GM21390 (cell line): Measurements from ENCODE around the gene LAMB2.

Source experiments
- ATAC-seq: cut with Tn5 transposase; IDR thresholded peaks from one replicate; pipeline ENCODE4 v1.9.1; 2021; ENCODE audit not compliant: unreplicated experiment

The LAMB2 gene

DNA sequence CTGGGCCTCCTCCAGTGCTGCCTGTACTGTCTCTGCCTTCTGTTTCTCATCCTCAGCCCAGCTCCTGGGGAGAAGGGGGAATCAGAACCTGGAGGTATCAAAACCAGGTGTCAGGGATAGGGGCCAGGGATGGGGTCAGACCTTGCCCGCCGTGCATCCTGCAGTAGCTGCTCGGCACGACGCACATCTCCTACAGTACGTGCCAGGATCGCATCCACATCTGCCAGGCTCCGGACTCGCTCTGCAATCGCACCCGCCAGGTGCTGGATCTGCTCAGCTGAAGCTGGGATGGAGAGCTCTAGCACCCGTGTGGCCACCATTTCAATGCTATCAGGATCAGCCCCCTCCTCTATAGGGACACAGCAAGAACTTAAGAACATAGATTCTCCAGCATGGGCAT, 10.8 kb downstream of the LAMB2 start:
- no peak for ATAC-seq

DNA sequence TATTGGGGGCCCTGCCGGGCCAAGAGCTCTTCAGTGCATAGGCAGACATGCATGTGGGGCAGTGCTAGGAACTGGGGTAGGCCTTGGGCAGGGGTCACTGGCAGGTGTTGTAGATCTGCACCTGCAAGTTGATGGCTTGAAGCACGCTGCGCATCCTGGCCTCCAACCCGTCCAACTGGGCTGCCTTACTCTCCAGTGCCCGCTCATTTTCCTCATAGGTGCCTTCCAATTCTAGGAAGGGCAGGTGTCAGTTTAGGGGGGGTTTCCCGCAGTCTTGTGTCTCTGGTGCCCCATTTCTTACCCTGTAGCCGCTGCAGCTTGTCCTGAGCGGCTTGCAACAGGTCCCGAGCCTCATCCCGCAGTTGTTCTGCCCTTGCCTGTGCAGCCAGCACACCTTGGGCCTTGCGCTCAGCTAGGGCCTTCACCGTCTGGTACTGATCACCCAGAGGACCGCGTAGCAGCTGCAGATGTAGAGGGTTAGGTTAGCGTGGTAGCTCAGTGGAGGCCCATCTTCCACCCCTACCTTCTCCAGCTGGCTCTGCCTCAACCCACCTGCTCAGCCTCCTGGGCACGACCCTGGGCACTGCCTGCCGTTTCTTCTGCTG, 11.6 kb downstream of the LAMB2 start:
- ATAC-seq: no peak

- ATAC-seq: peak; percentile 84
These were observed 12.3 kb downstream of the LAMB2 start, which contains the start of gene USP19 for GRCh38 chr3:49120438-49121131. Gene USP19 (minus strand): TSS chr3:49120823. CDS start chr3:49119145, 1,678 bp downstream.

DNA sequence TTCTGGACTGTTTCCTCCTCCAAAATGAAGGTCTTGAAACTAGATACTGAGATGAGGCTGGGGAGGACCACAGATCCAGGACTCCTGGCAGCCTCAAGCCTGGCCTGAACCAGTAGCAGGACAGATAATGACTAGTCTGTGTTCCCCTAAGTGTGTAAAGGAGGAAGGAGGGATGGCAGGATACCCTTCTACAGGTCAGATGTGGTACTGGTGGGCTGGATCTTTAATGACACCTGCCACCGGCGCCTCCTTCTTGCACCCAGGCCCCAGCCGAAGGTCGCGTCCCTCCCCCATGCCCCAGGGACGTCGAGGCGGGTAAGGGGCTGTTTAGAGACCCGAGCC, 12.8 kb downstream of the LAMB2 start:
- no peak for ATAC-seq

DNA sequence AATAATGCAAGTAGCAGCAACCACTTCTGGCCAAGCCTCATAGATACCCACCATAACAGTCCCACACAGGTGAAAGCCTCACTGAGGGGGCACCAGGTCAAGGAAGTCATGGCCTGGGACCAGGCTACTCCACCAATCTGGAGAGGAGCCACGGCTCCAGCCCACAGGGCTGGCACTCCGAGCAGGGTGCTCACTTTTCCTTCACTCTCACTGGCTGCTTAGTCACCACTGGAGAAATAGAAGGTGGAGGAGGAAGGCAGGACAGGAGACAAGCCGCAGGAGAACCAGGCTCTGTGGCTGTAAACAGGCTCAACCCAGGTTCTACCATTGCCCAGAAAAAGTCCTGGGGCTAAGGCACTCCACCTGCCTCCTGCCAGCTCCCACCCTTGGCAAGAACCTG, 13.4 kb downstream of the LAMB2 start:
- ATAC-seq: no peak

GRCh38 chr3:49119036-49119435, 13.8 kb downstream of the LAMB2 start:
- no peak for ATAC-seq

DNA sequence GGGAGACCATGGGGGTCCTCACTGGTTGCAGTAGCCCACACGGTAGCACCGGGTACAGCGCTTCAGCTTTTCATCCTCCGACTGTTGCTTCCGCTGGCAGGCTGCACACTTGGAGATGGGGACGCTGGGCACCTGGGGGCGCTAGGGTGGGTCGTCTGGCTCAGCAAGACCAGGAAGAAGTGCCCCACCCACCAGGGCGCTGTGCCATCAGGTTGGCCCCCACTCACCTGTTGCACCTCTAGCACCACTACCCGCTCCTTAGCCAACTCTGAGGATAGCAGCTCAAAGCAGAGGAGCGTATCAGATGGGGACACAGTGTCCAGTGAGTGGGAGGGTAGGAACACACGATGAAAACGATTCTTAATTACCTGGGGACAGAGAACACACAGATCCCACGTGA, 20.6 kb downstream of the LAMB2 start:
- no peak for ATAC-seq

DNA sequence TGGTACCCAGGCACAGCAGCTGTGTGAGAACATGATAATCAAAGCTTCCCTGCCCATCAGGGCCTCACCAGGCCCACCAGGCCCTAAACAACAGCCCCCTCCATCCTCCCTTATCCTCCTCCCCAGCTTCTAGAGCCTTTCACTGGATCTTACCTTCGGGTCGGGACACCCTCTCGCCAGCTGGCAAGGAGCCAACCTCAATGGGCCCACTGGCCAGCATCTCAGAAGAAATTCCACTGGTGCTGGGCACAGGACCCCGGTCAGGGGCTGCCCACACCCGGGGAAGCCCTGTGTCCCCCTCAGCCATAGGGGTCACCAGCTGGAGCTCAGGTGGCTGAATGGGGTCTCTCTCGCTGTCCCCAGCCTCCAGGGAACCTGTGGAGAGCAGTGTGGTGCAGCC, 21.5 kb downstream of the LAMB2 start:
- no peak for ATAC-seq

GRCh38 chr3:49110780-49111179, 22.1 kb downstream of the LAMB2 start:
- ATAC-seq: no peak

GRCh38 chr3:49108346-49108745, 24.5 kb downstream of the LAMB2 start:
- ATAC-seq: no peak

- peak; percentile 94 for ATAC-seq
These were observed 28.2 kb downstream of the LAMB2 start, which contains the start of gene QARS1 for GRCh38 chr3:49104427-49105291. Gene QARS1 (minus strand): TSS chr3:49104757. CDS start chr3:49104733, 24 bp downstream.

GRCh38 chr3:49104052-49104426, 28.8 kb downstream of the LAMB2 start:
- ATAC-seq: no peak

- ATAC-seq: no peak
These were observed 32.7 kb downstream of the LAMB2 start for GRCh38 chr3:49100046-49100615.

DNA sequence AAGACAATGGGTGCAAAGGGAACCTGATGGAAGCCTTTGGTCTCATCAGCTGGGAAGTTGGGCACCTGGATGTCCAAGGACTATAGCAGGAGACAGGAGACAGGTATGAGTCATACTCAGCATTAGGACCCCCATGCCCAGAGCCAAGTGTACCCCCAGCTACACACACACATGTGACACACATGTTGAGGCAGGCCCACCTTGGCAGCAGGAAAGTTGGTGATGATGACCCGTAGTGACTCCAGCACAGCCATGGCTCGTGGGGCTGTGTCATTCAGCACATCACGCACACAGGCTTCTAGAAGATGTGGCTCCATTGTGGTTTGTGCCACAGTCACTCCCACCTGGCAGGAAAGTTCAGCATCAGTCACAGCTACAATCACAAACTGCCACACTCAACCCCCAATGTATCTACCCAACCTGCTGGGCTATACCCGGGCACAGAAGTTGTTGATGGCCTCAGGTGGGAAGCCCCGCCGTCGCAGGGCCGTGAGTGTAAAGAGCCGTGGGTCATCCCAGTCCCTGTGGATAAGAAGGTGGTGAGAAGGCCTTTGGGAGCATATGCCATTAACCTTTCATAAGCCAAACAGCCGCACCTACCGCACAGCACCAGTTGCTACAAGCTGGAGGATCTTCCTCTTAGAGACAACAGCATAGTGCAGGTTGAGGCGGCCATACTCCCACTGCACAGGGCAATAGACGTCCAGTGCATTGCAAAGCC, 33.8 kb downstream of the LAMB2 start:
- ATAC-seq: no peak

GRCh38 chr3:49098429-49098828, 34.4 kb downstream of the LAMB2 start:
- no peak for ATAC-seq

- peak; percentile 75 for ATAC-seq
These were observed 38.7 kb downstream of the LAMB2 start, which contains the start of gene QRICH1 for GRCh38 chr3:49093853-49094767. Gene QRICH1 (minus strand): TSS chr3:49094071. CDS start chr3:49077017, 17,054 bp downstream.

GRCh38 chr3:49092938-49093852, 39.7 kb downstream of the LAMB2 start:
- peak; percentile 35 for ATAC-seq

DNA sequence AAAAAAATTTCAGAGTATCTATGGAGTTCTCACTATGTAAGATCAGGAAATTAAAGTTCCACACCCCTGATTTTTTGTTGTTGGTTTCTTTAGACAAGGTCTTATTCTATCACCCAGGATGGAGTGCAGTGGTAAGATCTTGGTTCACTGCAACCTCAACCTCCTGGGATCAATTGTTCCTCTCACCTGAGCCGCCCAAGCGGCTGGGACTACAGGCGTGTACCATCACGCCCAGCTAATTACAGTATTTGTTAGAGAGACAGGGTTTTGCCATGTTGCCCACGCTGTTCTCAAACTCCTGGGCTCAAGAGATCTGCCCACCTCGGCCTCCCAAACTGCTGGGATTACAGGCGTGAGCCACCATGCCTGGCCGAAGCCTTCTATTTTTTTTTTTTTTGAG, 51.4 kb downstream of the LAMB2 start:
- no peak for ATAC-seq

DNA sequence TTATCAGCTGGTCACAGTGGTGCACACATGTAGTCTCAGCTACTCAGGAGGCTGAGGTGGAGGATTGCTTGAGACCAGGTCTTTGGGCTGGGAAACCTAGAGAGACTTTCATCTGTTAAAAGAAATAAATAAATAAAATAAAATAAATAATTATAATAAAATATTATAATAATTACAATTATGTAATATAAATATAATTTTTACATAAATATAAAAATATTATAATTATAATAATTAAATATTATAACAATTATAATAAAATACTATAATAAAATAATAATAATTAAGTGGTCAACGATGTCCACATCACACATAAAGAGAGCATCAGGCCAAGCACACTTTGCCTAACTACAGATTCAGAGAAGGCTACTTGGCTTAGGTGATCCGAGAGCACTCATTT, 53.6 kb downstream of the LAMB2 start:
- ATAC-seq: no peak
